ENCODE measurements around the gene BPIFB6.

Gene BPIFB6

GRCh38 chr20:33068251-33068939 is 36.9 kb downstream of the BPIFB6 start:
- TF ChIP-seq CTCF (IDR thresholded peaks at IDR 0.05) = no peak
- H3K4me3 ChIP-seq = no peak overlapping the region
- H3K27ac ChIP-seq = no peak overlapping the region
- no peak for DNase-seq (ENCODE audit: low spot score)

GRCh38 chr20:33069673-33070072 is 38.2 kb downstream of the BPIFB6 start:
- TF ChIP-seq CTCF (IDR thresholded peaks at IDR 0.05) = no peak
- Histone ChIP-seq H3K27ac (no peak overlapping the region), H3K4me3 (no peak overlapping the region)
- no peak for DNase-seq (ENCODE audit: low spot score)

GRCh38 chr20:33070111-33071053 is 38.9 kb downstream of the BPIFB6 start:
- no peak overlapping the region for H3K27ac ChIP-seq
- no peak for TF ChIP-seq CTCF (IDR thresholded peaks at IDR 0.05)

GRCh38 chr20:33071198-33071597 is 39.8 kb downstream of the BPIFB6 start:
- no peak overlapping the region for H3K27ac ChIP-seq
- DNase-seq (ENCODE audit: low spot score) = no peak
- no peak for TF ChIP-seq CTCF (IDR thresholded peaks at IDR 0.05)
- H3K4me3 ChIP-seq = no peak overlapping the region

More at GRCh38 chr20:33070111-33071053, 38.9 kb downstream of the BPIFB6 start:
- H3K4me3 ChIP-seq = no peak overlapping the region
- no peak for DNase-seq (ENCODE audit: low spot score)

- no peak for DNase-seq (ENCODE audit: low spot score)
- Histone ChIP-seq H3K27ac (no peak overlapping the region), H3K4me3 (no peak overlapping the region)
- TF ChIP-seq CTCF (IDR thresholded peaks at IDR 0.05) = no peak
Measured at GRCh38 chr20:33072362-33072761, 40.9 kb downstream of the BPIFB6 start.

GRCh38 chr20:33072813-33073212 is 41.4 kb downstream of the BPIFB6 start:
- Histone ChIP-seq H3K4me3 (no peak overlapping the region), H3K27ac (no peak overlapping the region)
- no peak for TF ChIP-seq CTCF (IDR thresholded peaks at IDR 0.05)
- no peak for DNase-seq (ENCODE audit: low spot score)

Data from coronary artery (tissue), 2 donors.